NCI-H82 treated with DMSO at 0.1 percent for 48 hours (cell line): ENCODE results near the gene LMO3.
"Not testable (repeated sequence)": the region's sequence is repeated elsewhere in the genome, so short reads cannot be mapped to it uniquely, and the experiment has no call there.

Experiments used
- DNase-seq: peaks from one replicate; lab custom pipeline; 2025; ENCODE audit not compliant: unreplicated experiment; lab: John Stamatoyannopoulos, UW

Gene LMO3

GRCh38 chr12:16553457-16553856 is 52.5 kb downstream of the LMO3 start:
- no peak for DNase-seq

- DNase-seq, result no peak
Observed at GRCh38 chr12:16552301-16552700, 53.7 kb downstream of the LMO3 start.

GRCh38 chr12:16545836-16546235 is 60.1 kb downstream of the LMO3 start:
- DNase-seq, result no peak

- DNase-seq, result no peak
Observed at GRCh38 chr12:16542586-16542985, 63.4 kb downstream of the LMO3 start.

- not testable (repeated sequence) for DNase-seq
Observed at GRCh38 chr12:16537652-16538051, 68.3 kb downstream of the LMO3 start.

GRCh38 chr12:16531621-16532020 is 74.3 kb downstream of the LMO3 start:
- no peak for DNase-seq

- DNase-seq, result no peak
Observed at GRCh38 chr12:16530268-16530850, 75.6 kb downstream of the LMO3 start.

- no peak for DNase-seq
Observed at GRCh38 chr12:16526693-16527092, 79.3 kb downstream of the LMO3 start.

GRCh38 chr12:16524378-16524777 is 81.6 kb downstream of the LMO3 start:
- DNase-seq, result no peak

- DNase-seq, result no peak
Observed at GRCh38 chr12:16523951-16524331, 82.0 kb downstream of the LMO3 start.

GRCh38 chr12:16523284-16523950 is 82.5 kb downstream of the LMO3 start:
- no peak for DNase-seq

GRCh38 chr12:16520328-16520727 is 85.6 kb downstream of the LMO3 start:
- no peak for DNase-seq

- DNase-seq, result no peak
Observed at GRCh38 chr12:16515666-16516065, 90.3 kb downstream of the LMO3 start.

GRCh38 chr12:16513231-16513630 is 92.7 kb downstream of the LMO3 start:
- no peak for DNase-seq

- no peak for DNase-seq
Observed at GRCh38 chr12:16509411-16509810, 96.6 kb downstream of the LMO3 start.

- no peak for DNase-seq
Observed at GRCh38 chr12:16506394-16506793, 99.6 kb downstream of the LMO3 start.

- no peak for DNase-seq
Observed at GRCh38 chr12:16504200-16504599, 101.8 kb downstream of the LMO3 start.

- DNase-seq, result no peak
Observed at GRCh38 chr12:16499611-16500010, 106.4 kb downstream of the LMO3 start.
